ENCODE data around the gene GPR149. TPM values are rescaled to one million over a fixed set of nuclear protein-coding genes. Genes with fewer than 3 reads are reported as not detected.

The GPR149 gene
- total and polyA plus RNA-seq, 2 donors (not counting 3 experiments of a cell fraction or from before 2014, with no cell fraction given) = not detected

DNA sequence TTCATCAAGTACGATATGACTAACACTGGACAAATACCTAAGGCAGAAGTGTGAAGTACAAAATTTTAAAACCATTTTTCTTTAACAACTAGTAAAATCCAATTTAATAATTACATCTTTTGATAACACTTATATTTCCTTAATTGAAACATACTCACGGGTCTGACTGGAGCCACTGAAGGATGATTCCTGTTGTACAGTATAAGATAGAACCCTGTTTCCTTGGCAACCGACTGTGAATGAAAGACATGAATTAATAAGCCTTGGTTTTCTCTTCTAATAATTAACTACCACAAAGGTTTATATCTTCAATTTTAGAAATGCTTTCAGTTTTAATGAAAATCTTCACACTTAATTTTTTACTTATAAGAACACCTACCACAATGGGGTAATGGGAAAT is 125.1 kb downstream of the GPR149 start:
- H2AFZ ChIP-seq (ENCODE audit: low read depth, low read length) = no peak overlapping the region
- peaks cover 11 to 15% of the 10 kb centered on the region in 2 experiments for H3K36me3 ChIP-seq (ENCODE audit: control insufficient read depth in 2 of 2, extremely low read depth in 1 of 2, insufficient read depth in 2 of 2, low read length in 2 of 2)
- H3K27ac ChIP-seq (ENCODE audit: insufficient read depth, low read depth, low read length) = no peak overlapping the region
- no peak overlapping the region for H3K4me3 ChIP-seq (replicated peaks in 1 of 3; ENCODE audit: insufficient read depth in 1 of 3, low read depth in 1 of 3, low read length in 3 of 3)
- FAIRE-seq (no peak), DNase-seq (ENCODE audit: low read depth, low spot score) (no peak)
- intact Hi-C loops (cut with micrococcal nuclease) (no loop called here), dilution Hi-C loops (cut with MboI; ENCODE audit: extremely low pct_ligation_motif_present, low sequenced_read_pairs) (no loop called here)
- ChIA-PET CTCF (interaction anchor here (1.3 kb wide), 1 partner anchor 31 kb away, joined by 3 read pairs; no protein-coding TSS in a partner anchor), POLR2A (no interaction called here)
- no TSS peak for BruUV-seq (replicated peaks)
- H3K9me3 ChIP-seq (replicated peaks; ENCODE audit: control insufficient read depth, insufficient read depth, low read length) = no peaks in the 10 kb centered on the region
- H3K27me3 ChIP-seq (ENCODE audit: control insufficient read depth in 2 of 2, insufficient read depth in 2 of 2, low read length in 2 of 2) = no peaks in the 10 kb centered on the region
- H3K4me2 ChIP-seq (ENCODE audit: insufficient read depth, low read length) = no peak overlapping the region
- no peaks in the 10 kb centered on the region for H3K9me1 ChIP-seq (replicated peaks; ENCODE audit: control insufficient read depth, extremely low read depth, insufficient read depth, low read length)
- H3K9ac ChIP-seq (replicated peaks; ENCODE audit: extremely low read depth, insufficient read depth, low read length) = no peak overlapping the region
- no peaks in the 10 kb centered on the region for H3K4me1 ChIP-seq (ENCODE audit: control insufficient read depth, extremely low read depth, insufficient read depth, low read length)
- H4K20me1 ChIP-seq (replicated peaks; ENCODE audit: control insufficient read depth, extremely low read depth, insufficient read depth, low read length) = no peaks in the 10 kb centered on the region
- H3K79me2 ChIP-seq (ENCODE audit: control insufficient read depth, insufficient read depth, low read length) = no peaks in the 10 kb centered on the region
- TF ChIP-seq POLR2A (IDR thresholded peaks at IDR 0.05; ENCODE audit: low read depth, low read length) (no peak), GATA2 (IDR thresholded peaks at IDR 0.05; ENCODE audit: insufficient read depth, insufficient read length, low read depth, low read length) (no peak), JUN (IDR thresholded peaks at IDR 0.05; ENCODE audit: borderline replicate concordance, insufficient read depth, insufficient read length, low read depth) (no peak), EZH2 (IDR thresholded peaks at IDR 0.05; ENCODE audit: borderline replicate concordance, low read depth, low read length, severe bottlenecking) (no peak), POLR2AphosphoS5 (IDR thresholded peaks at IDR 0.05; ENCODE audit: insufficient read depth, low read depth, low read length) (no peak), FOS (IDR thresholded peaks at IDR 0.05; ENCODE audit: borderline replicate concordance, insufficient read depth, low read length) (no peak), MYC (IDR thresholded peaks at IDR 0.05; ENCODE audit: low read depth, low read length) (no peak)
- TF ChIP-seq, protein P1, sequence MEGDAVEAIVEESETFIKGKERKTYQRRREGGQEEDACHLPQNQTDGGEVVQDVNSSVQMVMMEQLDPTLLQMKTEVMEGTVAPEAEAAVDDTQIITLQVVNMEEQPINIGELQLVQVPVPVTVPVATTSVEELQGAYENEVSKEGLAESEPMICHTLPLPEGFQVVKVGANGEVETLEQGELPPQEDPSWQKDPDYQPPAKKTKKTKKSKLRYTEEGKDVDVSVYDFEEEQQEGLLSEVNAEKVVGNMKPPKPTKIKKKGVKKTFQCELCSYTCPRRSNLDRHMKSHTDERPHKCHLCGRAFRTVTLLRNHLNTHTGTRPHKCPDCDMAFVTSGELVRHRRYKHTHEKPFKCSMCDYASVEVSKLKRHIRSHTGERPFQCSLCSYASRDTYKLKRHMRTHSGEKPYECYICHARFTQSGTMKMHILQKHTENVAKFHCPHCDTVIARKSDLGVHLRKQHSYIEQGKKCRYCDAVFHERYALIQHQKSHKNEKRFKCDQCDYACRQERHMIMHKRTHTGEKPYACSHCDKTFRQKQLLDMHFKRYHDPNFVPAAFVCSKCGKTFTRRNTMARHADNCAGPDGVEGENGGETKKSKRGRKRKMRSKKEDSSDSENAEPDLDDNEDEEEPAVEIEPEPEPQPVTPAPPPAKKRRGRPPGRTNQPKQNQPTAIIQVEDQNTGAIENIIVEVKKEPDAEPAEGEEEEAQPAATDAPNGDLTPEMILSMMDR (IDR thresholded peaks at IDR 0.05; ENCODE audit: extremely low read depth in 1 of 2, insufficient read depth in 1 of 2, low read depth in 1 of 2, low read length in 2 of 2) = no peak
- TF ChIP-seq, protein P2, sequence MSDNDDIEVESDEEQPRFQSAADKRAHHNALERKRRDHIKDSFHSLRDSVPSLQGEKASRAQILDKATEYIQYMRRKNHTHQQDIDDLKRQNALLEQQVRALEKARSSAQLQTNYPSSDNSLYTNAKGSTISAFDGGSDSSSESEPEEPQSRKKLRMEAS (IDR thresholded peaks at IDR 0.05; ENCODE audit: insufficient read depth, insufficient read length) = no peak
